Osteocyte (in vitro differentiated cells): ENCODE data around the gene FAM135A. TPM values are rescaled to one million over a fixed set of nuclear protein-coding genes. Genes with fewer than 3 reads are reported as not detected.

ENCODE experiments used
- DNase-seq: peaks from one replicate; pipeline ENCODE4 v3.0.0; 2021; ENCODE audit warnings: mixed read lengths; ENCODE audit not compliant: unreplicated experiment; ENCODE audit errors: extremely low spot score
- H3K27ac Mint-ChIP-seq: one replicate; pipeline ENCODE4 v1.8.0; 2021; ENCODE audit warnings: mild to moderate bottlenecking, mixed read lengths; ENCODE audit not compliant: unreplicated experiment
- H3K27me3 Mint-ChIP-seq: one replicate; pipeline ENCODE4 v1.8.0; 2021; ENCODE audit warnings: mixed read lengths; ENCODE audit not compliant: unreplicated experiment
- H3K36me3 Mint-ChIP-seq: one replicate; pipeline ENCODE4 v1.8.0; 2021; ENCODE audit warnings: mixed read lengths; ENCODE audit not compliant: unreplicated experiment
- H3K4me1 Mint-ChIP-seq: one replicate; pipeline ENCODE4 v1.8.0; 2021; ENCODE audit warnings: mixed read lengths; ENCODE audit not compliant: unreplicated experiment
- H3K4me3 Mint-ChIP-seq: one replicate; pipeline ENCODE4 v1.8.0; 2021; ENCODE audit warnings: mild to moderate bottlenecking, moderate library complexity, mixed read lengths; ENCODE audit not compliant: unreplicated experiment
- H3K9me3 Mint-ChIP-seq: one replicate; pipeline ENCODE4 v1.8.0; 2021; ENCODE audit warnings: mixed read lengths; ENCODE audit not compliant: unreplicated experiment
- CTCF ChIP-seq: fragments of 200-600 bp; sonication (generic); IDR thresholded peaks from 2 replicates; pipeline ENCODE4 v1.5.0; 2021; ENCODE audit warnings: antibody characterized with exemption, mild to moderate bottlenecking, moderate library complexity
- total RNA-seq: library from RNA; stranded (reverse); gene quantifications from 2 replicates; pipeline ENCODE4 v1.2.1, GENCODE V29; 2021

FAM135A gene
- total RNA-seq, 1 donor from 2014 or later = 16.5 TPM

GRCh38 chr6:70395301-70395672, 18.0 kb upstream of the FAM135A start:
- Mint-ChIP-seq H3K36me3 (no peaks in the 10 kb centered on the region), H3K4me1 (no peaks in the 10 kb centered on the region), H3K4me3 (no peak overlapping the region), H3K27me3 (peaks cover 20% of the 10 kb centered on the region), H3K27ac (no peak overlapping the region), H3K9me3 (no peaks in the 10 kb centered on the region)
- no peak for DNase-seq
- TF ChIP-seq CTCF = no peak

GRCh38 chr6:70396163-70396562, 17.1 kb upstream of the FAM135A start:
- H3K27me3 Mint-ChIP-seq = peaks cover 18% of the 10 kb centered on the region

GRCh38 chr6:70396796-70397729, 16.2 kb upstream of the FAM135A start:
- Mint-ChIP-seq H3K36me3 (no peaks in the 10 kb centered on the region), H3K4me3 (no peak overlapping the region), H3K4me1 (no peaks in the 10 kb centered on the region), H3K9me3 (no peaks in the 10 kb centered on the region), H3K27ac (no peak overlapping the region), H3K27me3 (peaks cover 12% of the 10 kb centered on the region)
- no peak for DNase-seq
- TF ChIP-seq CTCF = no peak

More at GRCh38 chr6:70396163-70396562, 17.1 kb upstream of the FAM135A start:
- H3K4me1 Mint-ChIP-seq = no peaks in the 10 kb centered on the region
- no peak for DNase-seq
- no peak overlapping the region for H3K4me3 Mint-ChIP-seq
- no peak overlapping the region for H3K27ac Mint-ChIP-seq
- H3K9me3 Mint-ChIP-seq = no peaks in the 10 kb centered on the region
- H3K36me3 Mint-ChIP-seq = no peaks in the 10 kb centered on the region
- TF ChIP-seq CTCF = no peak

- H3K4me3 Mint-ChIP-seq = no peak overlapping the region
- no peaks in the 10 kb centered on the region for H3K4me1 Mint-ChIP-seq
- no peak overlapping the region for H3K27ac Mint-ChIP-seq
- DNase-seq = no peak
- no peaks in the 10 kb centered on the region for H3K9me3 Mint-ChIP-seq
- TF ChIP-seq CTCF = no peak
- no peaks in the 10 kb centered on the region for H3K36me3 Mint-ChIP-seq
- peaks cover 15% of the 10 kb centered on the region for H3K27me3 Mint-ChIP-seq
Measured at GRCh38 chr6:70398783-70399728, 14.3 kb upstream of the FAM135A start.
